GM20000 (cell line): Measurements from ENCODE around the gene TFR2.

Experiments
- DNase-seq: peaks from one replicate; pipeline ENCODE4 v3.0.0; 2012; ENCODE audit warnings: low spot score
- CTCF ChIP-seq: IDR thresholded peaks from 2 replicates; pipeline ENCODE4 v1.5.1; 2012; ENCODE audit warnings: mild to moderate bottlenecking, control low read depth; ENCODE audit errors: extremely low read depth, missing control alignments

The TFR2 gene

GRCh38 chr7:100639995-100640516, 1.3 kb downstream of the TFR2 start:
- no peak for DNase-seq
- no peak for TF ChIP-seq CTCF

GRCh38 chr7:100632951-100633717, 8.2 kb downstream of the TFR2 start:
- TF ChIP-seq CTCF: peak; percentile 54
- peak; percentile 88 for DNase-seq

- TF ChIP-seq CTCF: no peak
- DNase-seq: no peak
Observed at GRCh38 chr7:100630066-100630465, 11.3 kb downstream of the TFR2 start.

- TF ChIP-seq CTCF: peak; percentile 20
- peak; percentile 71 for DNase-seq
Observed at GRCh38 chr7:100629117-100629716, 12.1 kb downstream of the TFR2 start.

- DNase-seq: no peak
- TF ChIP-seq CTCF: no peak
Observed at GRCh38 chr7:100627238-100627549, 14.2 kb downstream of the TFR2 start.

- peak; percentile 98 for DNase-seq
- TF ChIP-seq CTCF: no peak
Observed at GRCh38 chr7:100626530-100627237, 14.7 kb downstream of the TFR2 start.

GRCh38 chr7:100626055-100626454, 15.3 kb downstream of the TFR2 start:
- DNase-seq: no peak
- no peak for TF ChIP-seq CTCF
